Endodermal cell (in vitro differentiated cells): ENCODE results near the gene NSUN6. TPM values are rescaled to one million over a fixed set of nuclear protein-coding genes. Genes with fewer than 3 reads are reported as not detected.

Source experiments
- DNase-seq: peaks from one replicate; pipeline ENCODE4 v3.0.0-alpha.2; 2017
- H3K27ac ChIP-seq: 2 replicates; pipeline ENCODE4 v1.5.1; 2013; ENCODE audit warnings: mild to moderate bottlenecking, low read depth, low read length, moderate library complexity
- H3K27me3 ChIP-seq: 2 replicates; pipeline ENCODE4 v1.6.1; 2013; ENCODE audit warnings: mild to moderate bottlenecking, low read length, moderate library complexity; ENCODE audit not compliant: insufficient read depth, control insufficient read depth, poor library complexity, severe bottlenecking
- H3K36me3 ChIP-seq: 2 replicates; pipeline ENCODE4 v1.7.0; 2013; ENCODE audit warnings: mild to moderate bottlenecking, low read length, moderate library complexity; ENCODE audit not compliant: control insufficient read depth, insufficient read depth
- H3K4me1 ChIP-seq: one replicate; pipeline ENCODE4 v1.7.0; 2013; ENCODE audit warnings: low read length; ENCODE audit not compliant: control insufficient read depth, insufficient read depth
- H3K4me3 ChIP-seq: 2 replicates; pipeline ENCODE4 v1.5.1; 2013; ENCODE audit warnings: mild to moderate bottlenecking, low read length, moderate library complexity
- H3K9ac ChIP-seq: 2 replicates; pipeline ENCODE4 v1.6.1; 2013; ENCODE audit warnings: mild to moderate bottlenecking, low read length, moderate library complexity; ENCODE audit not compliant: poor library complexity, severe bottlenecking; ENCODE audit errors: extremely low read depth
- H3K9me3 ChIP-seq: 2 replicates; pipeline ENCODE4 v1.6.1; 2013; ENCODE audit warnings: mild to moderate bottlenecking, low read length, moderate library complexity; ENCODE audit not compliant: control insufficient read depth
- H3K27ac Mint-ChIP-seq: 2 replicates; pipeline ENCODE4 v1.8.0; 2020; ENCODE audit warnings: mixed read lengths
- H3K27me3 Mint-ChIP-seq: 2 replicates; pipeline ENCODE4 v1.8.0; 2021; ENCODE audit warnings: mild to moderate bottlenecking, mixed read lengths; ENCODE audit not compliant: insufficient read depth
- H3K36me3 Mint-ChIP-seq: 2 replicates; pipeline ENCODE4 v1.8.0; 2020; ENCODE audit warnings: low read depth, mixed read lengths
- H3K4me1 Mint-ChIP-seq: 2 replicates; pipeline ENCODE4 v1.8.0; 2020; ENCODE audit warnings: mixed read lengths
- H3K4me3 Mint-ChIP-seq: 2 replicates; pipeline ENCODE4 v1.8.0; 2020; ENCODE audit warnings: mild to moderate bottlenecking, moderate library complexity, mixed read lengths
- H3K9me3 Mint-ChIP-seq: 2 replicates; pipeline ENCODE4 v1.8.0; 2020; ENCODE audit warnings: mild to moderate bottlenecking, mixed read lengths
- CTCF ChIP-seq: fragments of 200-600 bp; sonication (generic); conservative IDR thresholded peaks from 2 replicates; pipeline ENCODE4 v1.5.0; 2021; ENCODE audit warnings: antibody characterized with exemption, mild to moderate bottlenecking
- WGBS, 2 experiments: methylation state at CpG; one replicate each; pipeline versions ENCODE4 v1.1.5 to v1.1.7; 2013; ENCODE audit warnings: missing lambda C conversion rate in 2 of 2, mixed read lengths in 1 of 2; ENCODE audit not compliant: insufficient coverage in 1 of 2, insufficient read length in 1 of 2; 5-methylcytosine and 5-hydroxymethylcytosine counted together
- total RNA-seq, 2 donors: library from RNA; stranded (reverse); fragmentation: NEBNext Ultra II Directional in 1 of 2; extraction: Animal tissue kit (Norgen Biotek cat#: 25700) in 1 of 2; gene quantifications; 2 replicates in 1 of 2; 3 replicates in 1 of 2; pipeline ENCODE4 v1.2.1, GENCODE V29; 2021

NSUN6 gene
- total RNA-seq, 2 donors from 2014 or later: 10.6 to 15.4 TPM

GRCh38 chr10:18514537-18514936 is 136.8 kb downstream of the NSUN6 start:
- no peaks in the 10 kb centered on the region for H3K9me3 Mint-ChIP-seq
- no peak for TF ChIP-seq CTCF
- DNase-seq: no peak
- no peaks in the 10 kb centered on the region for H3K27me3 ChIP-seq
- no peaks in the 10 kb centered on the region for H3K4me1 ChIP-seq
- H3K36me3 Mint-ChIP-seq: no peaks in the 10 kb centered on the region
- H3K9ac ChIP-seq: no peak overlapping the region
- H3K4me1 Mint-ChIP-seq: no peaks in the 10 kb centered on the region
- H3K27ac Mint-ChIP-seq: no peak overlapping the region
- H3K9me3 ChIP-seq: no peaks in the 10 kb centered on the region
- no peak overlapping the region for H3K27ac ChIP-seq
- no peak overlapping the region for H3K4me3 Mint-ChIP-seq
- no peaks in the 10 kb centered on the region for H3K36me3 ChIP-seq
- no peak overlapping the region for H3K4me3 ChIP-seq
- H3K27me3 Mint-ChIP-seq: no peaks in the 10 kb centered on the region

GRCh38 chr10:18508587-18508986 is 142.8 kb downstream of the NSUN6 start:
- TF ChIP-seq CTCF: no peak
- H3K4me3 ChIP-seq: no peak overlapping the region
- no peaks in the 10 kb centered on the region for H3K4me1 ChIP-seq
- H3K9me3 ChIP-seq: no peaks in the 10 kb centered on the region
- no peaks in the 10 kb centered on the region for H3K9me3 Mint-ChIP-seq
- H3K36me3 Mint-ChIP-seq: no peaks in the 10 kb centered on the region
- DNase-seq: no peak
- H3K27me3 Mint-ChIP-seq: no peaks in the 10 kb centered on the region
- H3K36me3 ChIP-seq: no peaks in the 10 kb centered on the region
- no peak overlapping the region for H3K27ac ChIP-seq
- no peaks in the 10 kb centered on the region for H3K27me3 ChIP-seq
- WGBS, 2 experiments: 91 to 92% methylated on average over 3 to 4 of the region's 4 CpGs
- no peak overlapping the region for H3K27ac Mint-ChIP-seq
- H3K4me1 Mint-ChIP-seq: no peaks in the 10 kb centered on the region
- H3K9ac ChIP-seq: no peak overlapping the region
- no peak overlapping the region for H3K4me3 Mint-ChIP-seq

- TF ChIP-seq CTCF: no peak
- H3K27ac Mint-ChIP-seq: no peak overlapping the region
These were observed 145.8 kb downstream of the NSUN6 start for GRCh38 chr10:18505456-18506118.

More at GRCh38 chr10:18505456-18506118, 145.8 kb downstream of the NSUN6 start:
- no peak overlapping the region for H3K27ac ChIP-seq
- no peak overlapping the region for H3K4me3 ChIP-seq
- H3K27me3 ChIP-seq: no peaks in the 10 kb centered on the region
- no peaks in the 10 kb centered on the region for H3K9me3 Mint-ChIP-seq
- no peaks in the 10 kb centered on the region for H3K9me3 ChIP-seq
- DNase-seq: no peak
- no peaks in the 10 kb centered on the region for H3K36me3 Mint-ChIP-seq
- no peaks in the 10 kb centered on the region for H3K4me1 Mint-ChIP-seq
- no peaks in the 10 kb centered on the region for H3K36me3 ChIP-seq
- WGBS, 2 experiments: 89 to 95% methylated on average over 5 to 11 of the region's 11 CpGs
- no peaks in the 10 kb centered on the region for H3K4me1 ChIP-seq
- no peaks in the 10 kb centered on the region for H3K27me3 Mint-ChIP-seq
- no peak overlapping the region for H3K4me3 Mint-ChIP-seq
- H3K9ac ChIP-seq: no peak overlapping the region
